ENCODE data around the gene YAF2. TPM values are rescaled to one million over a fixed set of nuclear protein-coding genes. Genes with fewer than 3 reads are reported as not detected.

The YAF2 gene
- total RNA-seq, 4 donors from 2014 or later = 56.7 to 92.2 (median 70.5) TPM

- Histone ChIP-seq H3K4me3 (replicated peaks in 1 of 3) (no peak overlapping the region), H3K36me3 (peaks cover 5 to 10% of the 10 kb centered on the region in 2 donors), H3K27me3 (no peaks in the 10 kb centered on the region), H3K27ac (no peak overlapping the region), H3K4me1 (peaks cover 0 to 4% of the 10 kb centered on the region in 2 donors), H3K9me3 (no peaks in the 10 kb centered on the region)
- WGBS, 2 donors = 94 to 100% methylated on average over 1 of the region's 1 CpG
- DNase-seq = no peak
- TF ChIP-seq, protein P1, sequence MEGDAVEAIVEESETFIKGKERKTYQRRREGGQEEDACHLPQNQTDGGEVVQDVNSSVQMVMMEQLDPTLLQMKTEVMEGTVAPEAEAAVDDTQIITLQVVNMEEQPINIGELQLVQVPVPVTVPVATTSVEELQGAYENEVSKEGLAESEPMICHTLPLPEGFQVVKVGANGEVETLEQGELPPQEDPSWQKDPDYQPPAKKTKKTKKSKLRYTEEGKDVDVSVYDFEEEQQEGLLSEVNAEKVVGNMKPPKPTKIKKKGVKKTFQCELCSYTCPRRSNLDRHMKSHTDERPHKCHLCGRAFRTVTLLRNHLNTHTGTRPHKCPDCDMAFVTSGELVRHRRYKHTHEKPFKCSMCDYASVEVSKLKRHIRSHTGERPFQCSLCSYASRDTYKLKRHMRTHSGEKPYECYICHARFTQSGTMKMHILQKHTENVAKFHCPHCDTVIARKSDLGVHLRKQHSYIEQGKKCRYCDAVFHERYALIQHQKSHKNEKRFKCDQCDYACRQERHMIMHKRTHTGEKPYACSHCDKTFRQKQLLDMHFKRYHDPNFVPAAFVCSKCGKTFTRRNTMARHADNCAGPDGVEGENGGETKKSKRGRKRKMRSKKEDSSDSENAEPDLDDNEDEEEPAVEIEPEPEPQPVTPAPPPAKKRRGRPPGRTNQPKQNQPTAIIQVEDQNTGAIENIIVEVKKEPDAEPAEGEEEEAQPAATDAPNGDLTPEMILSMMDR (IDR thresholded peaks at IDR 0.05) = no peak
- no peak for TF ChIP-seq POLR2A (IDR thresholded peaks at IDR 0.05)
- intact Hi-C loops (cut with DNase I) = no loop called here
Observed at GRCh38 chr12:42204362-42204761, 33.7 kb downstream of the YAF2 start.

DNA sequence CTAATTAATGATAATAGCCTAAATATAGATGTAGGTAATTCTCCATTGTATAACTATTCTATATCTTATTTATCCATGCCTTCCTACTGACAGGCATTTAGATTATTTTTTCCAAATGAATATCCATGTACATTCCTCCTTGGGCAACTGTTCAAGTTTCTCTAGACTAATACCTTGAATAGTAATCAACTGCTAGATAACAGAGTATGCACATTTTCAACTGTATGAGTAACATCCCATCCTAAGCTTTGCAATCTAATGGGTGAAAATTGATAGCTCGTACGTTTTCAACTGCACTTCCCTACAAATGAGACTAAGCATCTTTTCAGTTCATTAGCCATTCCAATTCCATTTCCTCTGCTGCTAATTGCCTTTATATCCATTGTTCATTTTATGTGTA is 37.0 kb downstream of the YAF2 start:
- TF ChIP-seq POLR2A (IDR thresholded peaks at IDR 0.05) = no peak
- TF ChIP-seq, protein P1 (IDR thresholded peaks at IDR 0.05) = no peak

GRCh38 chr12:42199007-42199406 is 39.0 kb downstream of the YAF2 start:
- Histone ChIP-seq H3K9me3 (no peaks in the 10 kb centered on the region), H3K4me3 (replicated peaks in 1 of 3) (no peak overlapping the region), H3K27me3 (no peaks in the 10 kb centered on the region), H3K36me3 (no peaks in the 10 kb centered on the region), H3K4me1 (peaks cover 0 to 4% of the 10 kb centered on the region in 2 donors), H3K27ac (no peak overlapping the region)
- TF ChIP-seq, protein P1 (IDR thresholded peaks at IDR 0.05) = no peak
- no peak for TF ChIP-seq POLR2A (IDR thresholded peaks at IDR 0.05)
- intact Hi-C loops (cut with DNase I) = no loop called here
- no peak for DNase-seq

More for the DNA sequence above, 37.0 kb downstream of the YAF2 start:
- Histone ChIP-seq H3K27ac (no peak overlapping the region), H3K4me1 (peaks cover 0 to 4% of the 10 kb centered on the region in 2 donors), H3K4me3 (replicated peaks in 1 of 3) (no peak overlapping the region), H3K9me3 (no peaks in the 10 kb centered on the region), H3K36me3 (no peaks in the 10 kb centered on the region), H3K27me3 (no peaks in the 10 kb centered on the region)
- 97% methylated on average over 2 of the region's 2 CpGs for WGBS, 2 donors
- no peak for DNase-seq
- intact Hi-C loops (cut with DNase I) = no loop called here

GRCh38 chr12:42196723-42197603 is 41.1 kb downstream of the YAF2 start:
- peaks cover 0 to 4% of the 10 kb centered on the region in 2 donors for H3K4me1 ChIP-seq
- WGBS, 2 donors = 87% methylated on average over 7 of the region's 7 CpGs
- intact Hi-C loops (cut with DNase I) = no loop called here
- TF ChIP-seq POLR2A (IDR thresholded peaks at IDR 0.05) = no peak
- TF ChIP-seq, protein P1 (IDR thresholded peaks at IDR 0.05) = no peak
- no peaks in the 10 kb centered on the region for H3K36me3 ChIP-seq
- no peaks in the 10 kb centered on the region for H3K9me3 ChIP-seq
- no peak for DNase-seq
- H3K27ac ChIP-seq = no peak overlapping the region
- no peaks in the 10 kb centered on the region for H3K27me3 ChIP-seq
- H3K4me3 ChIP-seq (replicated peaks in 1 of 3) = no peak overlapping the region

GRCh38 chr12:42192686-42193085 is 45.4 kb downstream of the YAF2 start:
- TF ChIP-seq POLR2A (IDR thresholded peaks at IDR 0.05) = no peak
- TF ChIP-seq, protein P1 (IDR thresholded peaks at IDR 0.05) = no peak
- WGBS, 2 donors = 94 to 98% methylated on average over 6 of the region's 6 CpGs
- DNase-seq = no peak
- H3K27ac ChIP-seq = no peak overlapping the region
- no peak overlapping the region for H3K4me3 ChIP-seq (replicated peaks in 1 of 3)
- no peaks in the 10 kb centered on the region for H3K27me3 ChIP-seq
- no peaks in the 10 kb centered on the region for H3K9me3 ChIP-seq
- H3K4me1 ChIP-seq = no peaks in the 10 kb centered on the region
- intact Hi-C loops (cut with DNase I) = no loop called here
- no peaks in the 10 kb centered on the region for H3K36me3 ChIP-seq
